ENCODE measurements around the gene FAM3C. TPM values are rescaled to one million over a fixed set of nuclear protein-coding genes. Genes with fewer than 3 reads are reported as not detected.
"Not testable (repeated sequence)": the region's sequence is repeated elsewhere in the genome, so short reads cannot be mapped to it uniquely, and the experiment has no call there.

The FAM3C gene
- polyA plus RNA-seq, 3 donors, result 119 to 130 (median 119) TPM

DNA sequence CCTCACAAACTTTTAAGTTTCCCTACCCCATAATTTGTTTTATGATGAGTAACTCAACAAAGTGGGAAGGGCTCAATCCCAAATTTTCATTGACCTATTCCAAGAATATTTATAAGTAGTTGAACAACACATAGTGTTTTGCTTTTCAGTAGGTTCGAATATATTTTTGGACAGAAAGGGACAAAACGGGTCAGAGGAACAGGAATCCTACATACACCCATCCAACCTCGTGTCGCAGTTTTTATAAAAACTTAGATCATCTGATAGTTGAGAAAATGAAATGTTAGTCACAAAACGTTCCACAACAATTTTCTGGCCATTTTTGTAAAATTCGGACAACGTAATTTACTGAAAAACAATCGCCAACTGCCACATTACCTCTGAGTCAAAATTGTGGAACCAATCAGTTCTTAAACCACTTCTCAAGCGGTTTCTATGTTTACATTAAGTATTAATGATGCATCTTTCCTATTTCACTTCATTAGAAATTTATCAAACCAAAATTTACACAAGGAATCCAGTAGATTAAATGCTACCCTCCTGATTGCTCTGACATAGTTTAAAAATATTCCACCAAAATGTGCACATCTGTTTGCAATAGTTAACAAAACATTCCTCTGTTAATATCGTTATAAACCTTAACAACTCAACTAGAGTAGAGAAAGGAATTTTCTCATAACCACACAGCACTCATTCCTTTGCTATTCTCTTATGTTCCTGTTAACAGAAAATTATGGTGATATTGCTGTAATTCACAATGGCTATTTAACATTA, 61.0 kb downstream of the FAM3C start:
- DNase-seq (ENCODE audit: low read depth in 3 of 3, low spot score in 2 of 3), result no peak

DNA sequence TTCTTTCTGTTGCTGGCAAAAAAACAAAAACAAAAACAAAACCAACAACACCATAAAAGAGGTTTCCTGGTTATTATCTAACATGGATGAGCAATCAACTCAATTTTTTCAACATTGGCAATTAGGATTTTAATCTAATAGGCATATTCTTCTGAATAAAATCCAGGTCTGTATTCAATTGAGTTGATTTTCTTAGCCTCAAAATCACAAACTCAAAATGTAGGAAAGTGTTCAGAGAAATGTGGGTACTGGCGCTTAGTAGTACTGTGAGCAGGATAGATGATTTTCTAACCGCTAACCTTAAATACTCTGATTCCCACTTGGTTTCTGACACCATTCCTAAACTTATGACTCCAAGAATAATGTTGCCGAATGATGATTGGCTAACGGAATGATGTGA, 61.7 kb downstream of the FAM3C start:
- no peak for DNase-seq (ENCODE audit: low read depth in 3 of 3, low spot score in 2 of 3)

DNA sequence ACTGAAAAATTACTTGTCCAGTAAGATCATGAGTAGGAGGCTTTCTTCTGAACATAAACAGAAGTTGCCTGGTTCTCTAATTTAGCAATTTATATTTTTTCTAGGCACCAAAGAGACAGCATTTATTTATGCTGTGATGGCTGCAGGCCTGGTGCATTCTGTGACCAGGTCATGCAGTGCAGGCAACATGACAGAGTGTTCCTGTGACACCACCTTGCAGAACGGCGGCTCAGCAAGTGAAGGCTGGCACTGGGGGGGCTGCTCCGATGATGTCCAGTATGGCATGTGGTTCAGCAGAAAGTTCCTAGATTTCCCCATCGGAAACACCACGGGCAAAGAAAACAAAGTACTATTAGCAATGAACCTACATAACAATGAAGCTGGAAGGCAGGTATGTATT, 64.5 kb downstream of the FAM3C start:
- DNase-seq (ENCODE audit: low read depth in 3 of 3, low spot score in 2 of 3), result no peak

DNA sequence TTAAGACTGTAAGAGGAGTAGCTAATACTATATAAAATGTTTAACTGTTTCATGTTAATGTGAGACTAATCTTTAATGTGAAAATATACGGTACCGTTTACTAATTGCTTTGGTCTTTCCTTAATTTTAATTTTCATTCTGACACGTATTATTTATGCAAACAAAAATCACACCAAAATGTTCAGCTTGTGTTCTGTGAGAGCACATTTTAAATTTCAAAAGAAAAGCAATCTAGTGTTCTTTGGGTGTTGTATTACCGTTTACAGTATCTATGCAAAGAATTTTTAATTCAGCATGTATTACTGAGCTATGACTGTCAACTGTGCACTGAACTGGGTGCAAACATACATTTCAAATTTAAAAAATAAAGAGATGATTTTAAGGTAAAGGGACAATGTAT, 65.1 kb downstream of the FAM3C start:
- DNase-seq (ENCODE audit: low read depth in 3 of 3, low spot score in 2 of 3), result no peak

DNA sequence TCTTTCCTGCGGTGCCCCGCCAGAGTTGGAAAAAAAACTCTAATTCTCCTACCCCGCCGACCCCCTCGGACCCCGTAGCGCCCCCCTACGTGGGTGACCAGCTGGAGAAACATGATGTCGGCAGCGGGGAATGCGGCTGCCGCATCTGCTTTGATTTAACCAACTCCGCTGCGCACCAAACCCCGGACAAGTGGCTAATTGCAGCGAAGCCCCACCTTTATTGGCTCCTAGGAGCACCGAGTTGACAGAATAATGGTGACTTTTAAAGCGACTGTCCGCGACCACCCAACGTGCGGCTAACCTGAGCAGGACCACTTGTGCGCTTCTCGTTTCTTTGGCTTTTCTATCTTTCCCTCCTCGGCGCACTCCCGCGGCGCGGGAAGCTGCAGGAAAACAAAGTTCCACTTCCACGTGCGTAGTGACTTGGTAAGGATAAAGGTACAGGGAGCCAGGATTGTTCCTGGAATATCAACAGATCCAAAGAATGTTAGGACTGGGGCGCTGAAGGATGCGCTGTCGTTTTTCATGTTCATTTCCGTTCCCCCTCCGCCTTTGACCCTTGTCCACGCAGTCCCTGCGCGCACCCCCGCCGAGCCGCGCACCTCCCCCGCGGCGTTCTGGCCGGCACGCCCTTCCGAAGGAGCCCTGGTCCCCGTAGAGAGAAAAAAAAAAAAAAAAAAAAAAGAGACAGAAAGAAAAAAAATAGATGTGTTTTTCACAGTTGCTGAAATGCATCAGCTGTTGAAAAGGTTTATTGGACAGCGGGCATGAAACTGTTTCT, 65.9 kb downstream of the FAM3C start:
- DNase-seq (ENCODE audit: low read depth in 3 of 3, low spot score in 2 of 3), result no peak

DNA sequence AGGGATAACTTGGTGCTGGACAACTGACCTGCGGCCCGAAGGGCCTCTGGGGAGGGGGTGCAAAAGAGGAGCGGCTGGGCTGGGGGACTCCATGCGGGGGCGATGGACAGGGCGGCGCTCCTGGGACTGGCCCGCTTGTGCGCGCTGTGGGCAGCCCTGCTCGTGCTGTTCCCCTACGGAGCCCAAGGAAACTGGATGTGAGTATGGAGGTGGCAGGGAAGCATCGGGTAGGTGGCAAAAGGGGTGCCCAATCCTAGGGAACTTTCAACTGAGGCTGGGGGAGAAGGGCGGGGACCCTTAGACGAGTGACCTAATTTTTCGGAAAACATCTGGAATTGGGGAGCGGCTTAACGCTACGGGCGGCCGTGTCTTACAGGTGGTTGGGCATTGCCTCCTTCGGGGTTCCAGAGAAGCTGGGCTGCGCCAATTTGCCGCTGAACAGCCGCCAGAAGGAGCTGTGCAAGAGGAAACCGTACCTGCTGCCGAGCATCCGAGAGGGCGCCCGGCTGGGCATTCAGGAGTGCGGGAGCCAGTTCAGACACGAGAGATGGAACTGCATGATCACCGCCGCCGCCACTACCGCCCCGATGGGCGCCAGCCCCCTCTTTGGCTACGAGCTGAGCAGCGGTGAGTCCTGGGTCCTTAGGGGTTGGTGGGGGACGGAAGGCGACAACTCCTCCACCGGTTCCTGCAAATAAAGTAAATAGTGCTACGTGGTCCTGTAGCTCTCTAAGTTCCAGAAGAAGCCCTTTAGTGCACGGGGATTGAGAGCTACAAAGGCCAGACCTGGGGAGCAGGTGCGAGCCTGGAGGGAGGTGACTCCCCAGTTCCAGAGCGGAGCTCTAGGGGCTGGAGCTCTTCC, 66.7 kb downstream of the FAM3C start:
- no peak for DNase-seq (ENCODE audit: low read depth in 3 of 3, low spot score in 2 of 3)

DNA sequence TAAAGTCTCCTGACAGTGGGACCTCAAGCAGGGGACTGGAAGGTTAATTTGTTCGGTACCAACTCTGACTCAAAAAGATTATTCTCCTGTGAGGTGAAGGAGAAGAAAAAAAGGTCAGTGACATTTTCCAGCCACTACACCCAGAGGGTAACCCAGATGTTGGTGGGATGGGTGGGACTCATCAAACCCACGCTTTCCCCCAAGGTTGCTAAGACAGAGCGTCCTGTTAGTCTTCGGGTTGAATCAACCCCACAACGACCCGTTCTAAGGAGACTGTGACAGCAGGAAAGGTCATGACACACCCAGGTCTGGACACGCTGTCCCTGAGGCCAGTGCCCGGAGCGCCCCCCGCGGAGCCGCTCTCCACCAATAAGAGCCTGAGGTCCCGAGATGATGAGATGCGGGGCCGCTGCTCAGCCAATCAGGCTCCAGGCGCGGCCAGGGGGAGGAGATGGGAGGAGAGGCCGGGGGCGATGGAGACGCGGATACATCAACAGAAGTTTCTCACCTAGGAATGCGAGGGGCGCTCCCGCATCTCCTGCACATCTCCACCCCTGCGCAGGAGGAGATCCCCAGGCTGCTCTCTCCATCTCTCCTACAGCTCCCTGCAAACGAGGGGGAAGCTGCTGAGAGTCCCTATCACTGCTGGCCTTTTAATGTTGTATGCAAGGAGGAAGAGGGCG, 67.5 kb downstream of the FAM3C start, which contains the start of gene WNT16:
Gene WNT16, plus strand, starts transcription at position 493 of the 683 bp plus-strand sequence. CDS start 293 bp downstream, outside the sequence.
- DNase-seq (ENCODE audit: low read depth in 3 of 3, low spot score in 2 of 3), result no peak

DNA sequence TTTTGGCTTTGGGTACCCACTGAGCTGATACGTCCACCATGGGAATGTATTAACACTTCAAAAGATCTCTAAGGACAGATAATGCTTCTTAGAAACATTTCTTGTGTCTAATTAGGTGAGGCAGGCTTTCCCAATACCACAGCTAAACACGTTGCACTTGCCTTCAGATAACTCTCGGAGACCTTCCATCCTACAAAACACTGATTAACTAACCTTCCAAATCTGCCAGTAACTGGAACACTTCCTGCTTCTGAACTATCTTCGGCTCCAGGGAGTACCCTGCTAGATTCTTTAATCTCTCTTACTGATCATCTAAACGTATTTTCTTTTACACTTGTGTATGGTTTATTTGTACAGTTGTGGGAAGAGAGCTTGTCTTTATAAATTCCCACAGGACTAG, 68.4 kb downstream of the FAM3C start:
- no peak for DNase-seq (ENCODE audit: low read depth in 3 of 3, low spot score in 2 of 3)

DNA sequence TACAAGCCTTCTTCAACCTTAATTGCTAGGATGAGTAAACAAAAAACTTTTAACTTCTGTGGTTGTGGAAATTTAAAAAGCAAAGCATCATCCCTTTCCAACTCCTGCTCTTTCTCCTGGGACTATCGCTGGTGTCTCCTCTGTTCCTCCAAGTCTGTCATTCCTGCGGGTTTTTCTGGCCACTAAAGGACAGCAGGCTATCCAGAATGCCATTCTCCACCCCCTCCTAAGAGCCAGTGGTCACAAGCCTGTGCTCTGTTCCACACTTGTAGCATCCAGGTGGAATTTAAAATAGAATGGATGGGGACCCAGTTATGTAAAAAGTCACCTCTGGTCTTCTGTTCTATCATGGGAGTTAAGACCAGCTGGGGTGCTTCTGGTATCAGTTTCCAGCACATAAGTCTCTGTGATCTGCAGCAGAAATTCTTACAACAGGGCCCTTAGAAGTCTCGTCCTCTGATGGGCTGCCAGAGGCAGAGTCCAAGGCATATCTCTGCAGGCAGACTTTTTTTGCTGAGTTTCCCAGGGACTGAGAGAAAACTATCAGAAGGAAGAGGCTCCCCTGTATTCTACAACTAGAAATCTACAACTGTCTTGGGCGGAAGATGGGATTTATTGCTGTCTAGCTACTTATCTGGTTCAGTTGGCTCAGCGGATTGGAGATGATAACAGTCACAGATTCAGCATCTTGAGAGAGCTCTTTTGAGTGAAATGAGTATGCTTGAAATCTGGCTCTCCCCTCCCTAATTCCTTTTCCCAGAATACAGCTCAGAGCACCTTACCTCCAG, 72.4 kb downstream of the FAM3C start:
- DNase-seq (ENCODE audit: low read depth in 3 of 3, low spot score in 2 of 3), result no peak

DNA sequence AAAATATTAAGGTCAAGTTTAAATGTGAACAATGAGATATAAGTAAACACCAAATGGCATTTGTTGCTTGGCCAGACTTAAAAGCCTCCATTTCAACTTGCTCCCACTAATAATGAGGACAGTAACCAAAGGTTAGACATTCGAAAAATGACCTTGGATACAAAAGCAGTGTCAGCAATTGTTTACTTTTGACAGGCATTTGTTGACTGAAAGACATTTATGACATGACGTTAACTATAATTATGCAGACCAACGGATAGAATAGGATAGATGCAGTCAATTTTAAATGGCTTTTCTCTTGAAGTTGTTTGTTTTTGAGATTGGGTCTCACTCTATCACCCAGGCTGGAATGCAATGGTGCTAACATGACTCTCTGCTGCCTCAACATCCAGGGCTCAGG, 73.6 kb downstream of the FAM3C start:
- DNase-seq (ENCODE audit: low read depth in 3 of 3, low spot score in 2 of 3), result no peak

DNA sequence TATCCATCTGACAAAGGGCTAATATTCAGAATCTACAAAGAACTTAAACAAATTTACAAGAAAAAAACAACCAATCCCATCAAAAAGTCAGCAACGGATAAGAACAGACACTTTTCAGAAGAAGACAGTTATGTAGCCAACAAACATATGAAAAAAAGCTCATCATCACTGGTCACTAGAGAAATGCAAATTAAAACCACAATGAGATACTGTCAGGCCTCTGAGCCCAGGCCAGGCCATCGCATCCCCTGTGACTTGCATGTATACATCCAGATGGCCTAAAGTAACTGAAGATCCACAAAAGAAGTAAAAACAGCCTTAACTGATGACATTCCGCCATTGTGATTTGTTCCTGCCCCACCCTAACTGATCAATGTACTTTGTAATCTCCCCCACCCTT, 80.9 kb downstream of the FAM3C start:
- DNase-seq (ENCODE audit: low read depth in 3 of 3, low spot score in 2 of 3), result not testable (repeated sequence)

DNA sequence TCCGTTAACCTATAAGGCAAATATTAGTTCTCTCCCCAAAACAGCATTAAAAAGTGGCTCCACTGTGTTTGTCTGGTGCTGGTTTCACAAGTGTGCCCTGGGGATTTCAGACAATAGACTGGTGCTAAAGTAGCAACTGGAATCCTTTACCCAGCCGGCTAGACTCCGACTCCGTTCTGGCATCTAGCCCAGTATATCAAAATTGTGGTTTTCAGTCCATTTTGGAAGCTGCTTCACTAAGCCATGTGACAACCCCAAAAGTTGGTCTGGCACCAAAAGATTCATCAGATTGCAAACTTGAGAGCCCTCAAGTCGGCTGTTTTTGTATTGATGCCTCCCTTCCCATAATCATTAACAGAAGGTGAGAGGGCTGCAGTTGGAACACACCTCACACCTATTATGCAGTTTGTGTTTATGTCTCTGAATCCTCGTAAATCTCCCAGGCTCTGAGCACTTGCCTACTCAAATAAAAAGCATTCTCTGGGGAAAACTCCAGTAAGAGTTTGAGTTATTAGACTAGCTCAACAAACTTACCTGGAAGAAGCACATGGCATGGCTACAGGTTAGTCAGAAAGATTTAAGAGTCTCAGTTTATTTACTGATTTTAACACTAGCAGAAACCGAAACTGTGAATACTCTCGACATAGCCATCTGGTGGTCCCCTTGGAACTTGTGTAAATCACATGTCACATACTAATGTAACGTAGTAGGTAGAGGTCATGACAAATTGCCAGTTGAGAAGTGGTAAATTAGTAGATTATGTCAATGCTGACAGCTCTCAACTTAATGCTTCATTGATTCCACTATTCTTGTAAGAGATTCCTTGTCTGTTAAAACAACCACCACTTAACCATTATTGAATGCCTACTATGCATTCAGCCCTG, 82.1 kb downstream of the FAM3C start:
- no peak for DNase-seq (ENCODE audit: low read depth in 3 of 3, low spot score in 2 of 3)

DNA sequence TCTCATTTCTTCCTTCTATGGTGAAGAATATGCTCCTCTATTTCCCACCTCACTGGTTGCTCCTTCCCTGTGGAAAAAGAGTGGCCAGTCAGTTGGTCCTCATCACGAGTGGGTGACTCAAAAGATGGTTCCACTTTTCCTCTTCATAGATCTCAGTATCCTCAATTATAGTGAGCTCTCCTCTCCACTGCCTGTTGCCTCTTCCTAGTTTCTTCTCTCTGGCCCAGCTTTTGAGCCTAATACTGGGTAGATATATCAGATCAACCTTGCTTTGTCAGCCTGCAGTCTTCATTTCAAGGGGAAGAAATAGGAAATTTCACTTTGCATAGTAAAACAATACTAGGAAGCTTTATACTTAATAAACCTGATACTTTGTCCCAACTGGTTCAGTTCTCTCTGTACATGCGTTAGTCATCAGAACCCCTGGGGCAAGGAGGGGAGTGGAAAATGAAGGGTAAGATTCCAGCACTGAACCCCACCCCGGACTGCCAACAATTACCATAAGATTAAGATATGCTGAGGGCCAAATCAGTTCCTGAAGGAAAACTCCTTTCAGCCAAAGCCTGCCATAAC, 82.8 kb downstream of the FAM3C start:
- no peak for DNase-seq (ENCODE audit: low read depth in 3 of 3, low spot score in 2 of 3)

DNA sequence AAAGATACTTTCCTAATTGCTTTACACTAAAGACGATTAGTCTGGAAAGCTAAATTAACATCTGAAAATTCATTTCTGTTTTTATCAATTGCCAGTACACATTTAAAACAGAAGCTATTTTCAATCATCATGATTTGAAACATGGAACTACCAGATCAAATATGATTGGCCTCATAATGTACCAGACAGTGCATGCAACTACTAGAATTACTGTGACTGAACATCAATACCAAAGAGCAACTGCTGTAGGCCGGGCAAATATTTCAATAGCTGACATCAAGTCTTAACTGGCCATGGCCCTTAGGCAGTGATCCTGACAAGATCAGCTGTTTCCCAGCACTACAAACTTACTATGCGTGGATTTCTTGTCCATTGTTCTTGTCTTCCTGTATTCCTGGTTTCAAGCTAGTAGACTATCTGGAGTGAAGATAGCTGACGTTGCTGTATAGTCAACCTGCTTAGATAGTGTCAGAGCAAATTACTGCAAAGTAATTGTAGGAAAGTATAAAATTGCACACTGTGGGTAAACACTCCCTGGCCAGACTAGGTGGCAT, 89.0 kb downstream of the FAM3C start:
- no peak for DNase-seq (ENCODE audit: low read depth in 3 of 3, low spot score in 2 of 3)

DNA sequence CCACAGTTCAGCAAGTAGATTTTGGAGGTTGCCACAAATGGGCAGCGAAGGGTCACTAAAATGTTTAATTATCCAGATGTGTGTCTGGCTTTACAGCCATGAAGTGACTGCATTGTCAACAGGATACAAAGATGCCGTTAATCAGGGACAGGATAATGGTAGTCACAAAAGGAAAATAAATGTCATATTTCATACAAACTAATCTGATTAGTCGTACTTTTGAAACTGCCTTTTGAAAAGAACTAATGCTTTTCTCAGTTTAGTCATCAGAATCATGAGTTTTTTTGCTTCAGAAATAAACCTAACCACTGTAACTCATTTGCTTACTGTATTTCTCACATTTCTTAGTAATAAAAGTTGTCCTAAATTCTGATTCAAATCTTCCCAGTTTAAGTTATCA, 89.5 kb downstream of the FAM3C start:
- no peak for DNase-seq (ENCODE audit: low read depth in 3 of 3, low spot score in 2 of 3)

DNA sequence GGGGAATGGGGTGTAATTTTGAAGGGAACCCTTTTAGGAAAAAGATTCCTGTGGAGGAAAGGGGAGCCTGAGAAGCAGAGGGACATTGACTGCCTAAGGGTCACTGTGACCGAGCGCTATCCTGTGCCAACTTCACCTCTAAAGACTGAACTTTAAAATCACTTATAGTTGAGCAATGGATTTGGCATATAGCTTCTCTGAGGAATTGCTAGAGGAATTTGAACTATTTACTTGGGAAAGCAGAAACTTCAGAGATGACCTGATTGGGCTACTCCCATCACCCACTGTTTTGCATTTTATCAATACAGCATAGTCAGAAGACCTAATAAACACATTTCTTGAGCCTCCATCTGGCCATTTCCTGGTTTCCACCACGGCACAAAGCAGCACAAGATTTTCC, 91.0 kb downstream of the FAM3C start:
- no peak for DNase-seq (ENCODE audit: low read depth in 3 of 3, low spot score in 2 of 3)

DNA sequence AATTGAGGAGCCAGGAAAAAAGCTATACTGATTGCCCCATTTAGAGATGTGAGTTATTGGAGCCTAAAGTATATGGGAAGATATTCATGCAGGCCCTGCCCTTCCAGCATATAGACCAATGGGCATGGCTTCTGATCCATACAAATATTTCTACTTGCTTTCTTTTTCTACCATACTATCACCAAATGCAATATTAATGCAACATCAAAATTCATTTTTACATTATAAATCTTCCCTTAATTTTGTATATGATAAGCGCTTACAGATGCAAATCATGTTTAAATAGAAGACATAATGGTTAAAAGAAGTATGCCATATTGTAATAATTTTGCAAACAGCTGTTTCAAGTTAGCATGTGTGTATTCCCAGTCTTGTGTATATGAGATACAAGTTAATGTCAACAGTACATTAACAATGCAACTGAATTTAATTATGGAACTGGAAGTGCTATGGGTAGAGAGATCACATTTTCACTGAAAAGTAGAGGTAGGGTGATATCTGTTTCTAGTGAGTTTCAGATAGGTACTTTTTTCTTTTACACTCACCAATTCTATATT, 91.9 kb downstream of the FAM3C start:
- no peak for DNase-seq (ENCODE audit: low read depth in 3 of 3, low spot score in 2 of 3)
